Putamen (tissue), 1 donor: ENCODE results near the gene PHOX2A.
"Not testable (repeated sequence)": the region's sequence is repeated elsewhere in the genome, so short reads cannot be mapped to it uniquely, and the experiment has no call there.

Experiments used
- DNase-seq: peaks from one replicate; pipeline ENCODE4 v3.0.0-alpha.2; 2016; ENCODE audit warnings: low spot score

Gene PHOX2A

DNA sequence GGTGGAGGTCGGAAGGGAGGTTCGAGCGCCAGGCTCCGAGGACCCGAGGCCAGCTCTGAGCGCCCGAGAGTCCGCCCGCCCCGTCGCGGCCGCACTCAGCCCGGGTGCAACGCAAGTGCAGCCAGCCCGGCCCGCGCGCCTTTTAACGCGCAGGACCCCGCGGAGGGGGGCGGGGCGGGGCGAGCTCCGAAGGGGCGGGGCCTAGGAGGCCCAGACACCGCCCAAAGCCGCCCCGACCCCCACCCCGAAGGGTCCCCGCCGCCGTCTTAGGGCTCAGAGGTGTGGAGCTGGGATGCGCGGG is at the start of gene PHOX2A:
PHOX2A (minus strand) TSS at position 117 of the 301 bp plus-strand sequence. CDS start 172 bp downstream, outside the sequence.
- no peak for DNase-seq

DNA sequence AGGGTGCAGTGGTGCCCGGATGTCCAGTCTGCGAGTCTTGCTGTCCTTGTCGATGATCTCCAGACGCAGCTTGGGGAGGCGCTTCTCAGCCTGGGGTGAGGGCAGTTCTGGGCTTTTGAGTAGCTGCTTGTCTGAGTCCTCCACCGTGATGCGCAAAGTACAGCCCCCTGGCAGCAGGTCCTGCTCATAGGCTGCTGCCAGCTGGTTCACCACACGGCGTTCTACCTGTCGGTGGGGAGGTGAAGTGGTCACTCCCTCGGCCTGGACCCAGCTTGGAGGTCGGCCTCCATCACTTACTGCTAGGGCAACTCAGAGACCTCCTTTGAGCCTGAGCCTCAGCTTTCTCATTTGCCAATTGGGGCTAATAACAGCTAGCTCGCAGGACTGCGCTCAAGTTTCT is 49.4 kb upstream of the PHOX2A start:
- DNase-seq, result no peak

DNA sequence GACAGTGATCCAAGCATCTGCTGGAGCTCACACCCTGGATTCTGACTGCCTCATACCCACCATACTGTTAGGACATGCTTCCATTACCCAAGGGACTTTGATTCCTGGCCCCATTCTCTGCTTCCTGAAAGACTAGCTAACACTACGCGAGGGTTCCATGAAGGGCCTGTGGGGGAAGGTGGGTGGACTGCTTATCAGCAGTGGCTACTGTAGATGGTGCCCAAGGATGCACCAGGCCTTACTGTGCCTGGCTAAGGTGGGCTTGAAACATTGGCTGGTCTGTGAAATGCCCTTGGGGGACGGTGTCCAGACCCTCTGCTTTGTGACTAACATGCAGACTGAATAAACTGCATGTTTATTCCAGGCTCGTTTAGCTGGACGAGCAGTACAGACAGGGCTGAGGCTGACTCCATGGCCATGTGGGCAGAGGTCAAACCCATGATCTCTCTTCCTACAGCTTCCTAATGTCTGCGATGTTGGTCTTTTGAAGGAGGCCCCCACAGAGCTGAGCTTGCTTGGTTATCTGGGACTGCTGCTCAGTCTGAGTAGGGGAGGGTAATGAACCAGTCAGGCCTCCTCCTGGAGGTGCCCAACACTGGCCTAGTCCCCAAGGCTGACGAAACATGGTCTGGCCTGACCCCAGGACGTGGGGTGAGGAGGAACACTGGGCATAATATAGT is 48.3 kb upstream of the PHOX2A start:
- DNase-seq, result no peak

DNA sequence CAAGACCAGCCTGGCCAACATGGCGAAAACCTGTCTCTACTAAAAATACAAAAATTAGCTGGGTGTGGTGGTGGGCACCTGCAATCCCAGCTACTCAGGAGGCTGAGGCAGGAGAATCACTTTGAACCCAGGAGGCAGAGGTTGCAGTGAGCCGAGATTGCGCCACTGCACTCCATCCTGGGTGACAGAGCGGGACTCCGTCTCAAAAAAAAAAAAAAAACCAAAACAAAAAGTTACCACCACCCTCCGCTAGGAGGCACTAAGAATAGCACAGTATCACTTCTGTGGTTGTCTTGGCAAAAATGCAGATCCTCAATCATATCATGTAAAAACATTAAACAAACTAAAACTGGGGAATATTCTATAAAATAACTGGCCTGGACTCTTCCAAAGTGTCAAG is 46.8 kb upstream of the PHOX2A start:
- DNase-seq, result not testable (repeated sequence)

DNA sequence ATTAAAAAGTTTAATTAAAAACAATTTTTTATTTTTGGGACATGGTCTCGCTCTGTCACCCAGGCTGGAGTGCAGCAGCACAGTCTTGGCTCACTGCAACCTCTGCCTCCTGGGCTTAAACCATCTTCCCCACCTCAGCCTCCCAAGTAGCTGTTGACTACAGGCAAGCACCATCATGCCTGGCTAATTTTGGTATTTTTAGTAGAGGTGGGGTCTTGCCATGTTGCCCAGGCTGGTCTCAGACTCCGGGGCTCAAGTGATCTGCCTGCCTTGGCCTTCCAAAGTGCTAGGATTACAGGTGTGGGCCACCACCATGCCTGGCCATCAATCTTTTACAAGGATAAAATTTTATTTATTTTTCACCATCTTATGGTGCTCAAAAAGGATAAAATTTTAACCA is 43.3 kb upstream of the PHOX2A start:
- DNase-seq, result no peak

DNA sequence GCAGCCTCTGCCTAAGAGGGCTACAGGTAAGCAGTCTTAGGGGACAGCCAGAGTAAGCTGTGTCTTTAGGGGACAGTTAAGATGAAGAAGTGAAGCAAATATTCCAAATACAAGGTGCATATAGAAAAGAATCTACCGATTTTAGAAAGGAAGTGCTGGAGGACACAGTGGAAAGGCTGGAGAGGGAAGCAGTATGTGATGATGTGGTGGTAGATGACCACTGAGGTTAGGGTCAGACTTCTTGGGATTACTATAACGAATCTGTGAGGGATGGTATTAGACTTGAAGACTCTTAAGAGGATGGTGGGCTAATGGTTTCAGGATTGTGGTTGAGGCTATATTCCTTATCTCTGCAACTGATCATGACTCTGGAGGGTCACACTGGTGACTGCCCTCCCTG is 40.0 kb upstream of the PHOX2A start:
- DNase-seq, result no peak

DNA sequence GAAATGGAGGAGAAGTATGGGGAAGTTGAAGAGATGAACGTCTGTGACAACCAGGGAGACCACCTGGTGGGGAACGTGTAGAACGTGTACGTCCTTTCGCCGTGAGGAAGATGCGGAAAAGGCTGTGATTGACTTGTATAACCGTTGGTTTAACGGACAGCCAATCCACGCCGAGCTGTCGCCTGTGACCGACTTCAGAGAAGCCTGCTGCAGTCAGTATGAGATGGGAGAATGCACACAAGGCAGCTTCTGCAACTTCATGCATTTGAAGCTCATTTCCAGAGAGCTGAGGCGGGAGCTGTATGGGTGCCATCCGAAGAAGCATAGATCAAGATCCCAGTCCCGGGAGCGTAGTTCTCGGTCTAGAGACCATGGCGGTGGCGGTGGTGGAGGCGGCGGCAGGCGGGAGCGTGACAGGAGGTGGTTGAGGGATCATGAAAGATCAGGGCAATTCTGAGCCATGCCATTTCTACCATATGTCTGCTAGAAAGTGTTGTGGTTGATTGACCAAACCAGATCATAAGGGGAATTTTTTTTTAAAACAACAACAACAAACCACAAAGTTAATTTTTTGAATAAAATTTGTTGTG is 36.8 kb upstream of the PHOX2A start:
- no peak for DNase-seq

DNA sequence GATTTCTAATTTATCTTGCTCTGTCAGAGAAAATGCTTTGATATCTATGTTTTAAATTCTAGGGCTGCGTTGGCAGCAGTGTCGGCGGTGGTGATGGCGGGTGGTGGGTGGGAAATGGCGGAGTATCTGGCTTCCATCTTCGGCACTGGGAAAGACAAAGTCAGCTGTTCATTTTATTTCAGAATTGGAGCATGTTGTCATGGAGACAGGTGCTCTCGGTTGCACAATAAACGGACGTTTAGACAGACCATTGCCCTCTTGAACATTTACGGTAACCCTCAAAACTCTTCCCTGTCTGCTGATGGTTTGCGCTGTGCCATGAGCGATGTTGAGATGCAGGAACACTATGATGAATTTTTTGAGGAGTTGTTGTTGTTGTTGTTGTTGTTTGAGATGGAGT is 36.1 kb upstream of the PHOX2A start:
- no peak for DNase-seq

DNA sequence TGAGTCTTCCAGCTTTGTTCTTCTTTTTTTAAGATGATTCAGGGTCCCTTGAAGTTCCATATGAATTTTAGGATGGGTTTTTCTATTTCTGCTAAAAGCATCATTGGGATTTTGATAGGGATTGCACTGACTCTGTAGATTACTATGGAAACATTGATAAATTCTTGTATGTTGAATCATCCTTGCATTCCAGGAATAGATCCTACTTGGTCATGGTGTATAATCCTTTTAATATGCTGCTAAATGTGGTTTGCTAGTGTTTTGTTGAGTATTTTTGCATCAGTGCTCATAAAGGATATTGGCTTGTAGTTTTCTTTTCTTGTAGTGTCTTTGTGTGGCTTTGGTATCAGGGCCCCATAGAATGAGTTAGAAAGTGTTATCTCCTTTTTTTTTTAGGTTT is 34.9 kb upstream of the PHOX2A start:
- no peak for DNase-seq

DNA sequence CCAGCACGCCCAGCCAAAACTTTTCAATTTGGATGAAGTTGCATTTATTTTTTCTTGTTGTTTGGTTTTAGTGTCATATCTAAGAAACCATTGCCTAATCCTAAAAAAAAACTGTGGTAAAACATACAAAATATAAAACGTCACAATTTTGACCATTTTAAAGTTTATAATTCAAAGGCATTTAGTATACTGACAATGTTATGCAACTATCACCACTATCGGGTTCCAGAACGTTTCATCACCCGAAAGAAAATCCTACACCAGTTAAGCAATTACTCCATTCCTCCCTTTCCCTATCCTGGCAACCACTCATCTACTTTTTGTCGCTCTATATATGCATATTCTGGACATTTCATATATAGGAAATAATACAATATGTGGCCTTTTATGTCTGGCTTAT is 30.5 kb upstream of the PHOX2A start:
- no peak for DNase-seq

DNA sequence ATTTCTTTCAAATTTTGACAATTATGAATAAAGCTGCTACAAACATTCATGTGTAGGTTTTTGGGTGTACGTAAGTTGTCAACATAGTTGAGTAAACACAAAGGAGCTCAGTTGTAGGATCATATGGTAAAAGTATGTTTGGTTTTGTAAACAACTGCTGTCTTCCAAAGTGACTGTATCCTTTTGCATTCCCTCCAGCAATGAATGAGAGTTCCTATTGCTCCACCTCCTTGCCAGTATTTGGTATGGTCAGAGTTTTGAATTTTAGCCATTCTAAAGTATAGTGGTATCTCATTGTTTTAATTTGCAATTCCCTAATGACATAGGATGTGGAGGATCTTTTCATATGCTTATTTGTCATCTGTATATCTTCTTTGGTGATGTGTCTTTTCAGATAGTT is 28.0 kb upstream of the PHOX2A start:
- no peak for DNase-seq

DNA sequence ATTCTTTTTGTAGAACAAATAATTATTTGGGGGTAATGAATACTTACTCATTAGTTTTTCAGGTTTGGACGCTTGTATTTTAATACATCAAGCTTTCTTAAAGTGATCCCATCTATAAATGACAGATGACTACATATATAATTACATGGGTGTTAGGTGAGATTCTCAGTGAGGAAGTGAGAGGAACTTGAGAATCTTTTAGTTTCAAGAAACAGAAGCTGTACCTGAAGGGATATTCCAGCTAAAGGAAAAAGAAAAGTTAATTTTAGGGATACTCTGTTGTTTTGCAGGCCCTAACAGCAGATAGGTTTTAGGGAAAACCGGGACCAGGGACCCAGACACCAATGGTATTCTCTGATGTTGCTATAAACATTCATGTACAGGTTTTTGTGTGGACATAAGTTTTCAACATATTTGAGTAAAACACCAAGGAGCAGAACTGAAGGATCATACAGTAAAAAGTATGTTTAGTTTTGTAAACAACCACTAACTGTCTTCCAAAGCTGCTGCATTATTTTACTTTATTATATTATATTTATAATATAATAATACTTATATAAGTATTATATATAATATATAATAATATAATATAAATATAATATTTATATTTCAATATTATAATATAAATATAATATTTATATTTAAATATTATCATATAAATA is 24.1 kb upstream of the PHOX2A start:
- DNase-seq, result no peak

DNA sequence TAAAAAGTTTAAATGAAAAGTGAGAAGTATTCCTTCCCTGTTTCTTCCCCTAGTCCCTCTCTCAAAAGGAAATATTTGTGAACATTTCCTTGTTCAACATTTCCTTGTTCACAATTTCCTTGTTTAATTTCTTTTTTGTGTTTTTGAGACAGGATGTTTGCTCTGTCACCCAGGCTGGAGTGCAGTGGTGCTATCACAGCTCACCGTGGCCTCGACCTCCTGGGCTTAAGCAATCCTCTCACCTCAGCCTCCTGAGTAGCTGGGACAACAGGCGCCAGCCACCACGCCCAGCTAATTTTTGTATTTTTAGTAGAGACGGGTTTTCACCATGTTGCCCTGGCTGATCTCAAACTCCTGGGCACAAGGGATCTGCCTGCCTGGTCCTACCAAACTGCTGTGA is 23.0 kb upstream of the PHOX2A start:
- DNase-seq, result not testable (repeated sequence)

DNA sequence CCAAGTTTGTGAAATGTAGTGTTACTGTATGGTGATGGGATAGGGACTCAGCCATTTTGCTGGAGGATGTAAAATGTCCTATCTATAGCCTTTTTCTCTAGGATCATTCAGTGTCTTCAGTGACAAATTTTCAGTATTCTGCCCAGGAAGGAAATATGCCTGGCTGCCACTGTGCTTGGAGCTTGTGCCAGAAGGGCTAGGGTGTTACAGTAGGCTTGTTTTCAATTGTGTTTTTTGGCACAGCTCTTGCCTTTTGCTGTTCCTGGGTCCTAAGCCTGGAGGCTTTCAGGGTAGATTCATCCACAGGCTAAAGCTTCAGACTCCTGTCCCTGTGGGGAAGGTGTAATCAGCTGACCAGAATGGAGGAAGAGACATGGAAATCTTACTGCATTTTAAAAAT is 22.0 kb upstream of the PHOX2A start:
- no peak for DNase-seq

DNA sequence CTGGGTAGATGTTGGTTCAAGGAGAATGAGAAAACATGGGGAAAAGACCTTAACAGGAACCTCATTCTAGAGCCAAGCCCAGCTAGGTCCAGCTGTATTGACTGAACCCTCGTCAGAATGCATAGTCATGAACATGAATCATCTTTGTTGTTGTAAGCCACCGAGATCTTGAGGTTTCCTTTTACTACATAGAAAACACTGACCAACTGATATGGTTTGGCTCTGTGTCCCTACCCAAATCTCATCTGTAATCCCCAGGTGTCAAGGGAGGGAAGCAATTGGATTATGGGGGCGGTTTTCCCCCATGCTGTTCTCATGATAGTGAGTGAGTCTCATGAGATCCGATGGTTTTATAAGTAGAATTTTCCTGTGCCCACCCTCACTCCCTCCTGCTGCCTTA is 19.4 kb upstream of the PHOX2A start:
- no peak for DNase-seq

DNA sequence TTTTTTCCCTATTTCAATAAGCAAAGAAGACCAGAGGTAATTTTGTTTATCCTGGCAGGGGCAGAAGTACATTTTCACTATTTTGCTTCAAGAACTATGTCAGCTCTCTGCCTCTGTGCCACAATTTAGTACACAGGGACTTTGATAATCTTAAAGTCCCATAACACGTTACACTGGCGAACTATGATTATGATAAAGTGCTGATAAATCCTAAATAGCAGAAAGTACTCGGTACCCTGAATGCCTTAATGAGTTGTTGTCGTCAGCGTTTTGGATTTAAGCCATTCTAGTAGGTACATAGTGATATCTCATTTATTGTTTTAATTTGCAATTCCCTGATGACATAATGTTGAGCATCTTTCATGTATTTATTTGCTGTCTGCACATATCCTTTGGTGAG is 16.6 kb upstream of the PHOX2A start:
- DNase-seq, result no peak

DNA sequence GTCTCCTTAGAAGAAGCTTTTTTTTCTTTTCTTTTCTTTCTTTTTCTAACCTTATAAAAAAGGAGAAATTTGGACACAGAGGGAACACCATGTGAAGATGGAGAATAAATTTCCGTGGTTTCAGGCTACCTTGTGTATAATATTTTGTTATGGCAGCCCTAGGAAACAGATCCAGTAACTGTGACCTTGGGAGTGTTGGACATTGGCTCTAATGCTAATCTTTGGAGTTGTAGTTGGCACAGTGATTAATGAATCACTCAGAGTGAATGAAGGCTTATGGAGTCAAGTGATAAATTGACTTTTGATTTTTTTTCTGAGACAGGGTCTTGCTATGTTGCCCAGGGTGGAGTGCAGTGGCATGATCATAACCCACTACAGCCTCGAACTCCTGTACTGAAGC is 15.5 kb upstream of the PHOX2A start:
- no peak for DNase-seq

DNA sequence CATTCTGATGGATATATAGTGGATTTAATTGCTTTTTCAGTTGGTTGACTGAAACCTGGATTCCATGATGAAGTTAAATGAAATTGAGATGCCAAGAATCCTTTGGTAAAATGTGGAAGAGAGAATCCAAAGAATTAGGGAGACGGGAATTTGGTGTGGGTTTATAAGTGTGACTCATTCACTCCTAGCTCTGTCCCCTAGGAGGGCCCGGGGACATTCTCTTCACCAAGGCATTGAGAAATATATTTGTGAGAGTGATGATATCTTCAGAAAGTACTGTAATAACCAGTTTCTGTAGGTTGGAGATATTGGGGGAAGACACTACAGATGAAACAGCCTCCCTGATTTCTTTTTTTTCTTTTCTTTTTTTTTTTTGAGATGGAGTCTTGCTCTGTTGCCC is 13.6 kb upstream of the PHOX2A start:
- no peak for DNase-seq

DNA sequence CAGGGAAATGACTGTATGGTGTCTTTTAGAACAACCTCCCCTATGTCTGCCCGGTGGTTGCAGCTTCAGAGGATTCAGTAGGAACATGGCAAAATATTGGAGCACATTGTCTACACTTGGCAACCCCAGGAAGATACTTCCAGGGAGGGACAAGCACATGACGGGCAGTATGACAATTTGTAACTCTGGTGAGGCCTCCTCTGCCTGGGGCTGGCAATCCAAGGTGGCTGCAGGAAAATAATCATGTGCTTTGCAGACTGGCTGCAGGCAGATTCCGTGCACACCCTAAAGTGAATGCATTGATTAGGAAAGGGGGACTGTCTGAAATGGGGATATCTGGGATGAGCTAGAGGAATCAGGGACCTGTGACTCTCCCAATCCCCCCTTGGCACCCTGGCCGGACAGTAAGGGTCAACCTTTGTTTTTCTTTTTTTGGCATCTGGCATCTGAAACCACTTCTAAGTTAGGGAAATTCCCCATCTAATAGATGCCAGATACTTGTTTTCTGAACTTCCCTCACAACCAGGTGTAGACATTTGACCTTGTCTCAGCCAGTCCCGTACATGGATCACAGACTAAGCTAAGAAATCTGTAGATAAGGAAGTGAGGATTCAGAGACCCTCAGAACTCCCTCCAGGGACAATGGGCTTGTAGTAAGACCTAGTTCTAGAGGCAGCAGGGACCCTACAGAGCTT is 10.5 kb upstream of the PHOX2A start:
- no peak for DNase-seq

DNA sequence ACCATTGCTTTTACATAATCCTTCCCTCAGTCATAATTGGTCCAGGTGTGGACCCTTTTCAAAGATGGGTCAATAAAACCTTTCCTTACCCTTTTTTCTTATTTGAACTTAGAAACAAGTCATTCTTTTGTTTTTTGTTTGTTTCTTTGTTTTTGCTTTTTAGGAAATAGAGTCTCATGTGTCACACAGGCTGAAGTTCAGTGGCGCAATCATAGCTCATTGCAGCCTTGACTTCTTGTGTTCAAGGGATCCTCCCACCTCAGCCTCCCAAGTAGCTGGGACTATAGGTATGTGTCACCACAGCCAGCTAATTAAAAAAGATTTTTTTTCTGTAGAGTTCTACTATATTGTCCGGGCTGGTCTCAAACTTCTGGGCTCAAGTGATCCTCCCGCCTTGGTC is 9.4 kb upstream of the PHOX2A start:
- no peak for DNase-seq

DNA sequence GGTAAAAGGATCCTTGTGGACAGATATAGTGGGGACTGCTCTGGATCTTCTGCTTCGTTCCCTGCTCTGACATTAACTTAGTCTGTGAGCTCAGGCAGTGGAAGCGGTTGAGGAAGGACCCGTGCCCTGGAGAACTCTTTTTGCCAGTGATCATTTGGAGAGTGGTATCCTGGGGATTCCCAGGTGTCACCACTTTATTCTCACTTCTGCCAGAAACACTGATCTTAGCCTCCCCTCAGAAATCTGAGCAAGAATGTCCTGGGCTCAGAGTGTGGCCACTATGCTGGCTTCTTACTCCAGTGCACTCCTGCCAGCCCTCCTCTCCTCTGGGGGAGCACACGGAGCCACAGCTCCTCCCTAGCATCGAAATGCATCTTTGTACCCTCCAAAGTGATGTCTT is 7.6 kb upstream of the PHOX2A start:
- no peak for DNase-seq

DNA sequence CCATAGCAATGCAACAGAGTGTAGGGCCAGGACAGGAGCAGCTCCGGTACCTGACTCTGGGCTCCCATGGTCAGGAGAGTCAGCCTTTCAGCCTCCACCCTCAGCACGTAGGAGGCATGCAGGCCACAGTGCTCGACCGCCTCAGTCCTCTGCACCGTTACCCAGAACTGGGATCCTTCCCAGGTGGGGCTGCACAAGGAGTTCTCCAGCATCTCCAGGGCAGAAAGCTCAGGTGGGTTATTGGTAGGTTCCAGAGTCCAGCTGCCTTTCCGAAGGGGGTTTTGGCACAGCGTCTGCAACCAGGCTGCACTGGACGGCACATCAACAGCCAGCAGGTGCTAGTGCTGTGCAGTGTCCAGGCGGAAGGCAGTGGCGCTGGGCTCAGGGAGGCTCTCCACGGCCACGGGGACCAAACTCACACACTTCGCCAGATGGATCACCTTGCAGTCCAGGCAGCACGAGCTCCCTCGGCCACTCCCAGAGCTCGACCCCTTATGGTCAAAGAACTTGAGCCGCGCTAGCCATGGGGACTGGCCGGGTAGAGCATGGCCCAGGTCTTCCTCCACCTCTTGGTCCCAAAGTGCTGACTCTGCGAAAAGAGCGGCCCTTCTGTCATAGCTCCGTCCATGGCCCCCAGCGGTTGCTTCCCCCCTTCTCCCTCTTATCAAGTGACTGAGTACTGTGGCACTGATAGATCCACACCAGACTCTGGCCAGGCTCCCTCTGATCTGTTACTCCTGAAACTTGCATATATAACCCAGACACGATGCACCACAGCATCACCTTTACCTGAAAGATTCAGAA is 6.9 kb upstream of the PHOX2A start:
- no peak for DNase-seq
